ENCODE data around the gene SIN3A. TPM values are rescaled to one million over a fixed set of nuclear protein-coding genes. Genes with fewer than 3 reads are reported as not detected.

SIN3A gene
- total RNA-seq, 2 experiments from 2014 or later, result 44.2 to 103 TPM

DNA sequence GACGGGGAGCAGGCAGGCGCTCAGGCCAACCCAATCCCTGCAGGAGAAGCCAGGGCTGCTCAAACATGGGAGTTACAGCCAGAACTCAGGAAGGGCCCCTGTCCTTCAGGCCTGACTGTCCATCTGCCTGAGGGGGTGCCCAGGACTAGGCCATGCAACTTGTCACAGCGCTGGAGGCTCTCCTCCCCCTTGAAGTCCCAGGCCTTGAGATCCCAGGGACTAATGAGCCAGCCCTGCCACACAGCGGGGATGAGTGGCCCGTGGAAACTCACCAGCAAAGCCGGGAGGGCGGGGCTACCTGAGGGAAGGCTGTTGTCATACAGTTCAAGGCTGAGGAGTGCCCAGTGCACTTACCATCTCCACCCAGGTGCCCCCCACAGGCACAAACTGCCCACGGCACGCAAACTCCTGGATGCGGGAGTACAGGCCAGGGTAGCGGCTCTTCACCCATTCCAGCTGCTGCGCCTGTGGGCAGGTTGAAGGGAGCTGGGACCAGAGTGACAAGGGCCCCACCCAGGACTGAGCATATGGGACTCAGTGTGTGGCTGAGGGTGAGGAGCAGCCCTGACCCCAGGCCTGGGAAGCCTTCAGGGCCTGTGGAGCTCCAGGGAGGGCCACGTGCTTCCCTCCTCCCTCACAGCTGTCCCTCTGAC, 89.4 kb downstream of the SIN3A start:
- Histone ChIP-seq H4K20me1 (ENCODE audit: insufficient read depth, low read length) (no peaks in the 10 kb centered on the region), H3K4me1 (ENCODE audit: insufficient read depth, low read length, poor library complexity, severe bottlenecking) (peaks cover 4% of the 10 kb centered on the region), H3K36me3 (ENCODE audit: insufficient read depth, low read length) (peaks cover 33% of the 10 kb centered on the region; the same call in 1 of the 2 replicates), H2AFZ (ENCODE audit: low read length) (no peak overlapping the region), H3K4me2 (ENCODE audit: low read length) (no peak overlapping the region), H3K9me2 (ENCODE audit: insufficient read depth, low read length) (no peaks in the 10 kb centered on the region), H3K9me3 (ENCODE audit: low read length) (no peaks in the 10 kb centered on the region), H3K4me3 (ENCODE audit: low read depth, low read length, poor library complexity, severe bottlenecking) (no peak overlapping the region), H3K79me2 (ENCODE audit: insufficient read depth, low read depth, low read length) (no peaks in the 10 kb centered on the region), H3K27ac (ENCODE audit: low read depth, low read length, poor library complexity, severe bottlenecking) (no peak overlapping the region)
- no peak for TF ChIP-seq EZH2phosphoT487 (IDR thresholded peaks at IDR 0.05; ENCODE audit: borderline replicate concordance, low read depth, low read length)
- TF ChIP-seq, protein P1, sequence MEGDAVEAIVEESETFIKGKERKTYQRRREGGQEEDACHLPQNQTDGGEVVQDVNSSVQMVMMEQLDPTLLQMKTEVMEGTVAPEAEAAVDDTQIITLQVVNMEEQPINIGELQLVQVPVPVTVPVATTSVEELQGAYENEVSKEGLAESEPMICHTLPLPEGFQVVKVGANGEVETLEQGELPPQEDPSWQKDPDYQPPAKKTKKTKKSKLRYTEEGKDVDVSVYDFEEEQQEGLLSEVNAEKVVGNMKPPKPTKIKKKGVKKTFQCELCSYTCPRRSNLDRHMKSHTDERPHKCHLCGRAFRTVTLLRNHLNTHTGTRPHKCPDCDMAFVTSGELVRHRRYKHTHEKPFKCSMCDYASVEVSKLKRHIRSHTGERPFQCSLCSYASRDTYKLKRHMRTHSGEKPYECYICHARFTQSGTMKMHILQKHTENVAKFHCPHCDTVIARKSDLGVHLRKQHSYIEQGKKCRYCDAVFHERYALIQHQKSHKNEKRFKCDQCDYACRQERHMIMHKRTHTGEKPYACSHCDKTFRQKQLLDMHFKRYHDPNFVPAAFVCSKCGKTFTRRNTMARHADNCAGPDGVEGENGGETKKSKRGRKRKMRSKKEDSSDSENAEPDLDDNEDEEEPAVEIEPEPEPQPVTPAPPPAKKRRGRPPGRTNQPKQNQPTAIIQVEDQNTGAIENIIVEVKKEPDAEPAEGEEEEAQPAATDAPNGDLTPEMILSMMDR (conservative IDR thresholded peaks at IDR 0.05; ENCODE audit: low read length), result no peak
- ChIA-PET POLR2A (no interaction called here), CTCF (ENCODE audit: unreplicated experiment) (no interaction called here)
- no peak for DNase-seq (ENCODE audit: low spot score)
- intact Hi-C loops (cut with micrococcal nuclease; ENCODE audit: unreplicated experiment), result no loop called here
- BruUV-seq (replicated peaks), result no TSS peak

DNA sequence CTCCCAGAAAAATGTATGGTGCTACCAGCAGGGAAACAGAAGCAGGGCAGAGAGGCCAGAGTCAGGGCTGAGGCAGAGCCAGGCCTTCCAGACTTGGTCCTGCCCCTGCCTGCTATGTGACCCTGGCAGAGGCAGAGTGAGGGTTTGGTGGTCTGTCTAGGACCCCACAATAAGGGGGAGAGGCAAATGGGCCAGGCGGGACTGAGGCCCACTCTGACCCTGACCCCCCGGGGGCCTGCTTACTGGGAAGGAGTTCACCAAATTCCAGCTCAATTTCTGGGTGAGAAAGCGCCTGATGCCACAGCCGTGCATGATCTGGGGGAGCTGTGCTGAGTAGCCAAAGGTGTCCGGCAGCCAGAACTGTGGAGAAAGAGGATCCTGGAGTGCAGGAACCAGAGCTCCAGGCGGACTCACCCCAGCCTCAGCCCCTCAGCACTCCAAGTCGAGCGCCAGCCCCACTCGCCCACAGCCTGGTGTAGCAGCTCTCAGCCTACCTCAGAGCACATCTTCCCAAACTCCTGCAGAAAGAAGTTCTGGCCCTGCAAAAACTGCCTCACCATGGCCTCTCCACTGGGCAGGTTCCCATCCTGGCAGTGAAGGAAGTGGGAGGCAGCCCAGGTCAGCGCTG, 90.0 kb downstream of the SIN3A start:
- no peak overlapping the region for H3K4me3 ChIP-seq (ENCODE audit: low read depth, low read length, poor library complexity, severe bottlenecking)
- no peaks in the 10 kb centered on the region for H3K9me2 ChIP-seq (ENCODE audit: insufficient read depth, low read length)
- H3K79me2 ChIP-seq (ENCODE audit: insufficient read depth, low read depth, low read length), result no peaks in the 10 kb centered on the region
- peaks cover 32% of the 10 kb centered on the region; the same call in 1 of the 2 replicates for H3K36me3 ChIP-seq (ENCODE audit: insufficient read depth, low read length)
- ChIA-PET POLR2A (no interaction called here), CTCF (ENCODE audit: unreplicated experiment) (no interaction called here)
- H3K4me2 ChIP-seq (ENCODE audit: low read length), result no peak overlapping the region
- no peak for DNase-seq (ENCODE audit: low spot score)
- no peak overlapping the region for H3K27ac ChIP-seq (ENCODE audit: low read depth, low read length, poor library complexity, severe bottlenecking)
- H2AFZ ChIP-seq (ENCODE audit: low read length), result no peak overlapping the region
- H4K20me1 ChIP-seq (ENCODE audit: insufficient read depth, low read length), result no peaks in the 10 kb centered on the region
- no peaks in the 10 kb centered on the region for H3K9me3 ChIP-seq (ENCODE audit: low read length)
- H3K4me1 ChIP-seq (ENCODE audit: insufficient read depth, low read length, poor library complexity, severe bottlenecking), result no peaks in the 10 kb centered on the region
- no peak for TF ChIP-seq EZH2phosphoT487 (IDR thresholded peaks at IDR 0.05; ENCODE audit: borderline replicate concordance, low read depth, low read length)
- TF ChIP-seq, protein P1 (conservative IDR thresholded peaks at IDR 0.05; ENCODE audit: low read length), result no peak
- intact Hi-C loops (cut with micrococcal nuclease; ENCODE audit: unreplicated experiment), result no loop called here
- BruUV-seq (replicated peaks), result no TSS peak

DNA sequence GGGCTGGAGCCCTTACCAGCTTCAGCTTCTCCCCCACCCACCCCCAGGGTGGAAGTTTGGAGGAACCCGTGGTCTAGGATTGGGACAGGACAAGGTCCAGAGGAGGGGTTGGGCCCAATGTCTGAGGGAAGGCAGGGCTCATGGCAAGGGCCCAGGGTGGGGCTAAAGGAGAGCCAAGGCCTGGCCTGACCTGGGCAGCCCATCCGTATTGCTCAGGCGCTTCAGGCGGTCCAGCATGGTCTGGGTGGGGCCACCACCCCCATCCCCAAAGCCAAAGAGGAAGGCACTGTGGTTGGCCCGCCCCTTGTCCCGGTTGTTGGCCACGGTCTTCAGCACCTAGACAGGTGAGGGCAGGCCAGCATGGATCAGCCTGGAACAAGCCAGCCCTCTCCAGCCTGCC, 90.6 kb downstream of the SIN3A start:
- peaks cover 31% of the 10 kb centered on the region for H3K36me3 ChIP-seq (ENCODE audit: insufficient read depth, low read length)
- H3K79me2 ChIP-seq (ENCODE audit: insufficient read depth, low read depth, low read length), result no peaks in the 10 kb centered on the region
- ChIA-PET POLR2A (no interaction called here), CTCF (ENCODE audit: unreplicated experiment) (no interaction called here)
- no peak for DNase-seq (ENCODE audit: low spot score)
- no TSS peak for BruUV-seq (replicated peaks)
- intact Hi-C loops (cut with micrococcal nuclease; ENCODE audit: unreplicated experiment), result no loop called here
- H3K9me3 ChIP-seq (ENCODE audit: low read length), result no peaks in the 10 kb centered on the region
- no peak overlapping the region for H3K4me3 ChIP-seq (ENCODE audit: low read depth, low read length, poor library complexity, severe bottlenecking)
- no peaks in the 10 kb centered on the region for H3K9me2 ChIP-seq (ENCODE audit: insufficient read depth, low read length)
- H4K20me1 ChIP-seq (ENCODE audit: insufficient read depth, low read length), result no peaks in the 10 kb centered on the region
- TF ChIP-seq, protein P1 (conservative IDR thresholded peaks at IDR 0.05; ENCODE audit: low read length), result no peak
- no peak for TF ChIP-seq EZH2phosphoT487 (IDR thresholded peaks at IDR 0.05; ENCODE audit: borderline replicate concordance, low read depth, low read length)
- no peaks in the 10 kb centered on the region for H3K4me1 ChIP-seq (ENCODE audit: insufficient read depth, low read length, poor library complexity, severe bottlenecking)
- no peak overlapping the region for H3K4me2 ChIP-seq (ENCODE audit: low read length)
- no peak overlapping the region for H2AFZ ChIP-seq (ENCODE audit: low read length)
- H3K27ac ChIP-seq (ENCODE audit: low read depth, low read length, poor library complexity, severe bottlenecking), result no peak overlapping the region

Data from OCI-LY7 (cell line).